HEK293T (cell line): ENCODE data around the gene NID2.

Source experiments
- BHLHE40 ChIP-seq: fragments of 450-650 bp; IDR thresholded peaks from 2 replicates; pipeline ENCODE4 v1.6.1; 2016; ENCODE audit warnings: mild to moderate bottlenecking, moderate library complexity, borderline replicate concordance
- CTBP1 ChIP-seq: fragments of 450-650 bp; IDR thresholded peaks from 2 replicates; pipeline ENCODE4 v1.6.1; 2016; ENCODE audit warnings: borderline replicate concordance
- FOXK2 ChIP-seq: fragments of 450-650 bp; IDR thresholded peaks from 2 replicates; pipeline ENCODE4 v1.6.1; 2016; ENCODE audit warnings: mild to moderate bottlenecking
- FOXM1 ChIP-seq: fragments of 450-650 bp; IDR thresholded peaks from 2 replicates; pipeline ENCODE4 v1.6.1; 2017; ENCODE audit warnings: mild to moderate bottlenecking, borderline replicate concordance
- HDGF ChIP-seq: fragments of 450-650 bp; IDR thresholded peaks from 2 replicates; pipeline ENCODE4 v1.6.1; 2017; ENCODE audit warnings: antibody characterized with exemption, borderline replicate concordance
- L3MBTL2 ChIP-seq: fragments of 450-650 bp; conservative IDR thresholded peaks from 2 replicates; pipeline ENCODE4 v1.6.1; 2016; ENCODE audit warnings: mild to moderate bottlenecking
- LEF1 ChIP-seq: fragments of 450-650 bp; IDR thresholded peaks from 2 replicates; pipeline ENCODE4 v1.6.1; 2017; ENCODE audit warnings: mild to moderate bottlenecking, borderline replicate concordance
- TF ChIP-seq, protein P1 (sequence below): fragments of 450-650 bp; IDR thresholded peaks from 2 replicates; pipeline ENCODE4 v1.6.1; 2016

- no peak for TF ChIP-seq FOXK2
- TF ChIP-seq BHLHE40 = no peak
- no peak for TF ChIP-seq HDGF
- no peak for TF ChIP-seq FOXM1
- TF ChIP-seq LEF1 = no peak
- TF ChIP-seq, protein P1, sequence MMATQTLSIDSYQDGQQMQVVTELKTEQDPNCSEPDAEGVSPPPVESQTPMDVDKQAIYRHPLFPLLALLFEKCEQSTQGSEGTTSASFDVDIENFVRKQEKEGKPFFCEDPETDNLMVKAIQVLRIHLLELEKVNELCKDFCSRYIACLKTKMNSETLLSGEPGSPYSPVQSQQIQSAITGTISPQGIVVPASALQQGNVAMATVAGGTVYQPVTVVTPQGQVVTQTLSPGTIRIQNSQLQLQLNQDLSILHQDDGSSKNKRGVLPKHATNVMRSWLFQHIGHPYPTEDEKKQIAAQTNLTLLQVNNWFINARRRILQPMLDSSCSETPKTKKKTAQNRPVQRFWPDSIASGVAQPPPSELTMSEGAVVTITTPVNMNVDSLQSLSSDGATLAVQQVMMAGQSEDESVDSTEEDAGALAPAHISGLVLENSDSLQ = no peak
- TF ChIP-seq CTBP1 = no peak
- TF ChIP-seq L3MBTL2 = no peak
Observed at GRCh38 chr14:52033101-52033642, 35.7 kb downstream of the NID2 start.
